GM10248 (cell line): ENCODE results near the gene ACOX3.

Experiments
- CTCF ChIA-PET: fragments of 300-600 bp; sonication (Branson Sonifier 250); formaldehyde crosslinking; extraction: SDS; loops from one replicate; lab custom pipeline; 2021; ENCODE audit warnings: antibody characterized with exemption; lab: Yijun Ruan, JAX
- POLR2A ChIA-PET: fragments of 350-650 bp; sonication (Branson Sonifier 250); formaldehyde crosslinking; extraction: SDS; loops from one replicate; lab custom pipeline; 2020; ENCODE audit warnings: antibody characterized with exemption; lab: Yijun Ruan, JAX
- DNase-seq: peaks from one replicate; pipeline ENCODE4 v3.0.0; 2012; ENCODE audit errors: extremely low spot score
- CTCF ChIP-seq: IDR thresholded peaks from 2 replicates; pipeline ENCODE4 v1.5.1; 2012; ENCODE audit warnings: mild to moderate bottlenecking, low read depth; ENCODE audit errors: extremely low read depth, missing control alignments, control extremely low read depth

Gene ACOX3

GRCh38 chr4:8359193-8359592 is 81.3 kb downstream of the ACOX3 start:
- CTCF ChIA-PET: interaction anchor here (0.8 kb wide), 1 partner anchor 182 kb away, joined by 3 read pairs; no protein-coding TSS in a partner anchor
- no peak for TF ChIP-seq CTCF
- POLR2A ChIA-PET: no interaction called here
- DNase-seq: no peak

- DNase-seq: no peak
- ChIA-PET CTCF (no interaction called here), POLR2A (no interaction called here)
- TF ChIP-seq CTCF: no peak
Measured at GRCh38 chr4:8356856-8357255, 83.7 kb downstream of the ACOX3 start.

GRCh38 chr4:8355864-8356565 is 84.5 kb downstream of the ACOX3 start:
- DNase-seq: no peak
- no peak for TF ChIP-seq CTCF
- ChIA-PET POLR2A (no interaction called here), CTCF (no interaction called here)

GRCh38 chr4:8355306-8355705 is 85.2 kb downstream of the ACOX3 start:
- DNase-seq: no peak
- ChIA-PET POLR2A (no interaction called here), CTCF (no interaction called here)
- no peak for TF ChIP-seq CTCF

- no peak for DNase-seq
- POLR2A ChIA-PET: no interaction called here
- CTCF ChIA-PET: no interaction called here
- no peak for TF ChIP-seq CTCF
Measured at GRCh38 chr4:8353912-8354453, 86.5 kb downstream of the ACOX3 start.

GRCh38 chr4:8353158-8353669 is 87.3 kb downstream of the ACOX3 start:
- ChIA-PET POLR2A (no interaction called here), CTCF (no interaction called here)
- DNase-seq: no peak
- no peak for TF ChIP-seq CTCF
